ENCODE measurements around the gene FRMPD1.
A peak's percentile ranks its signal among the peaks of the same experiment; 100 is the strongest.

The FRMPD1 gene

DNA sequence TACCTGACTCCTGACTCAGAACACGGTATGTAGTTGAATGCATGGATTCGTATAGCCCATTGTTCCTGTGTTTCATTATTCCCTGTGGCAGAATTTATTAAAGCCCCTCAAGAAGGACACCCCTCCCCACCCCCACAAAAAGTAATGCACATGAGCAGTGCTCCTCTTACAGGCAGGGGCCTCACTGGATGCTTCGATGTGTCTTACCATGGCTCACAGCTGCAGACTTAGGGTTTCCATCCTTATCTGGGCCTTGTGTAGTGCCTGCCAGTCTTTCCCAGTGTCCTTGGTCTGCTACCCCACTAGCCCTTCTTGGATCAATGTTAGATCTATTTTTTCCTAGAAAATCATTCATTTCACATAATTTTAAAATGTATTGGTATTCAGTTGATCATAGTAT lies 119.2 kb downstream of the FRMPD1 start:
- Histone ChIP-seq H3K27ac (ENCODE audit: low read length) (no peak overlapping the region), H3K4me3 (ENCODE audit: low read length) (no peak overlapping the region), H3K9me3 (ENCODE audit: control insufficient read depth, insufficient read depth, low read length) (no peaks in the 10 kb centered on the region), H3K4me1 (ENCODE audit: control insufficient read depth, insufficient read depth, low read length) (no peaks in the 10 kb centered on the region), H3K27me3 (ENCODE audit: control insufficient read depth, insufficient read depth, low read length) (no peaks in the 10 kb centered on the region), H3K36me3 (ENCODE audit: control insufficient read depth, insufficient read depth, low read length) (peaks cover 2% of the 10 kb centered on the region; the same call in 1 of the 2 replicates)
- WGBS (ENCODE audit: insufficient coverage, insufficient read length), result no CpG with 5 or more reads among the region's 3 CpGs
- DNase-seq (ENCODE audit: low read depth, low spot score), result no peak

DNA sequence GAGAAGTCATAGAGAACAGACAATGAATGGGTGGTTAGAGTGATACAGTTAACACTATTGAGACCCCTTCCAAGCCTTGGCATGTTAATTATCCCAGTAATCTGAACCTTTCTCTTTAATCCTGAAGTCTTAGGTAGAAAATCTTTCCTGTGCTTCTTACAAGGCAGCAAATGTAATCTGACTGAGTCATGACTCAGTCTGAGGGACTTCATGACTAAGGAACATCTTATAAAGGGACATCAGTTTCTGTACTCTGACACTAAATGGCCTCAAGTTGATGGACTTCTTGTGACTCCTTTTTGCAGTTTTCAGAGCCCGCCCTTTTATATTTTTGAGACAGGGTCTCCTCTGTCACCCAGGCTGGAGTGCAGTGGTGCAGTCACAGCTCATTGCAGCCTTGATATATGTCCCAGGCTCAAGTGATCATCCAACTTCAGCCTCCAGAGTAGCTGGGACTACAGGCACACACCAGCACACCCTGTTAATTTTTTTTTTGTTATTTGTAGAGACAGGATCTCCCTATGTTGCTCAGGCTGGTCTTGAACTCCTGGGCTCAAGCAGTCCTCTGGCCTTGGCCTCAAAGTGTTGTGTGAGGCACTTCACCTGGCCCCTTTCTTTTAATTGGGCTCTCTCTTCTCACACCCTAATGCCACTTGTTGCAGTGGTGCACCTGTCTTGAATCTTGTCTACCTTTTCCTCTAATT lies 124.6 kb downstream of the FRMPD1 start:
- Histone ChIP-seq H3K27ac (ENCODE audit: low read length) (no peak overlapping the region), H3K4me1 (ENCODE audit: control insufficient read depth, insufficient read depth, low read length) (no peaks in the 10 kb centered on the region), H3K36me3 (ENCODE audit: control insufficient read depth, insufficient read depth, low read length) (peaks cover 8% of the 10 kb centered on the region; the same call in 1 of the 2 replicates), H3K4me3 (ENCODE audit: low read length) (no peak overlapping the region), H3K27me3 (ENCODE audit: control insufficient read depth, insufficient read depth, low read length) (no peaks in the 10 kb centered on the region), H3K9me3 (ENCODE audit: control insufficient read depth, insufficient read depth, low read length) (no peaks in the 10 kb centered on the region)
- DNase-seq (ENCODE audit: low read depth, low spot score), result no peak
- no CpG with 5 or more reads among the region's 1 CpG for WGBS (ENCODE audit: insufficient coverage, insufficient read length)

DNA sequence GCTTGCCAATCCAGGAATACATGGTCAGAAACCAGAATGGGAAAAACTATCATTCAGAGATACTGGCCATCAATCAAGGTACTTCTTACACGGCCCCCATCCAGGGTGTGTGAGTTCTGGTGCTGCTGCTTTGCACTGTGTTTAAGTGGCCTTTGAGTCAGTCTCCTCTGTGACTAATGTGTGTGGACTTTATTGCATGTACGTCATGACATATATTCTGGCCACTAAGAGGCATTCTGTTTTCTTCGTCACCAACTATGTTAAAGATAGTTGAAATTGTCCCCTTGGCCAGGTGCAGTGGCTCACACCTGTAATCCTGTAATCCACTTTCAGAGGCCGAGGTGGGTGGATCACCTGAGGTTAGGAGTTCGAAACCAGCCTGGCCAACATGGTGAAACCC lies 125.6 kb downstream of the FRMPD1 start:
- DNase-seq (ENCODE audit: low read depth, low spot score), result no peak
- no CpG with 5 or more reads among the region's 5 CpGs for WGBS (ENCODE audit: insufficient coverage, insufficient read length)
- no peak overlapping the region for H3K4me3 ChIP-seq (ENCODE audit: low read length)
- H3K4me1 ChIP-seq (ENCODE audit: control insufficient read depth, insufficient read depth, low read length), result no peaks in the 10 kb centered on the region
- no peaks in the 10 kb centered on the region for H3K9me3 ChIP-seq (ENCODE audit: control insufficient read depth, insufficient read depth, low read length)
- no peak overlapping the region for H3K27ac ChIP-seq (ENCODE audit: low read length)
- H3K27me3 ChIP-seq (ENCODE audit: control insufficient read depth, insufficient read depth, low read length), result no peaks in the 10 kb centered on the region
- H3K36me3 ChIP-seq (ENCODE audit: control insufficient read depth, insufficient read depth, low read length), result peaks cover 11% of the 10 kb centered on the region; the same call in 1 of the 2 replicates

DNA sequence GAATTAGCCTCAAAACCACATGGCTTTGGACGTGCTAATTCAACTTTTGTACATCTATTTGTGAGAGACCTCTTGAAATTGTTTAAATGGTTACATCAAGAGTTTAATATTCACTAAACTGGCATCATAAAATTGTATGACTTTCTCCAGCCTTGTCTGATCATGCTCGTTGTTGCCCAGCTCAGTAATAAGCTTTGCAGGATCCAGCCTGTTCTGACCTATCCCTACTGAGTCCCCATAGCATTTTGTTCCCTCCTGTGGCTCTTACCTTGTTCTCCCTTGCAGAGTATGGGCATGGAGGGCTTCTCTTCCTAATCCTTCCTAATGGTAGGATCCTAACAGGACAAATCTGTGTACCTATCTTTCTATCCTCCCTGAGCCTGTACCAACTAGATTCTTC lies 127.8 kb downstream of the FRMPD1 start:
- no peaks in the 10 kb centered on the region for H3K27me3 ChIP-seq (ENCODE audit: control insufficient read depth, insufficient read depth, low read length)
- no CpG with 5 or more reads among the region's 2 CpGs for WGBS (ENCODE audit: insufficient coverage, insufficient read length)
- no peak for DNase-seq (ENCODE audit: low read depth, low spot score)
- H3K36me3 ChIP-seq (ENCODE audit: control insufficient read depth, insufficient read depth, low read length), result peaks cover 14% of the 10 kb centered on the region; the same call in 1 of the 2 replicates
- H3K27ac ChIP-seq (ENCODE audit: low read length), result no peak overlapping the region
- H3K4me1 ChIP-seq (ENCODE audit: control insufficient read depth, insufficient read depth, low read length), result no peaks in the 10 kb centered on the region
- no peaks in the 10 kb centered on the region for H3K9me3 ChIP-seq (ENCODE audit: control insufficient read depth, insufficient read depth, low read length)
- no peak overlapping the region for H3K4me3 ChIP-seq (ENCODE audit: low read length)

DNA sequence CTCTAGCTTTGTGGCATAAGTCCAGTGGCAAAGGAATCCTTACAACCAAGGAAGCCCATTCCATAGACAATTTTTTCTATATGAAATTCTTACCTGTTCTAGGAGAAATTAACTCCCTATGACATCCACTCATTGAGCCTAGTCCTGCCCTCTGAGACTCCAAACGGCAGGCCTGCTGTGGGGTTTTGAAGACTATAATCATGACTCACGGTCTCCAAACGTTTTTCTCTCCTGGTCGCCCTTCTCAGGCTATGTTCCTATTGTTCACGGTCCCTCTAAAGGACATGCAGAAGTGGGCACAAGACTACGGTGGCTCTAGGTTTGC lies 133.5 kb downstream of the FRMPD1 start:
- Histone ChIP-seq H3K27ac (ENCODE audit: low read length) (no peak overlapping the region), H3K4me3 (ENCODE audit: low read length) (peak overlapping the region; percentile 97), H3K4me1 (ENCODE audit: control insufficient read depth, insufficient read depth, low read length) (no peaks in the 10 kb centered on the region), H3K9me3 (ENCODE audit: control insufficient read depth, insufficient read depth, low read length) (no peaks in the 10 kb centered on the region), H3K27me3 (ENCODE audit: control insufficient read depth, insufficient read depth, low read length) (no peaks in the 10 kb centered on the region), H3K36me3 (ENCODE audit: control insufficient read depth, insufficient read depth, low read length) (peaks cover 6% of the 10 kb centered on the region; the same call in 1 of the 2 replicates)
- DNase-seq (ENCODE audit: low read depth, low spot score), result no peak
- no CpG with 5 or more reads among the region's 6 CpGs for WGBS (ENCODE audit: insufficient coverage, insufficient read length)

DNA sequence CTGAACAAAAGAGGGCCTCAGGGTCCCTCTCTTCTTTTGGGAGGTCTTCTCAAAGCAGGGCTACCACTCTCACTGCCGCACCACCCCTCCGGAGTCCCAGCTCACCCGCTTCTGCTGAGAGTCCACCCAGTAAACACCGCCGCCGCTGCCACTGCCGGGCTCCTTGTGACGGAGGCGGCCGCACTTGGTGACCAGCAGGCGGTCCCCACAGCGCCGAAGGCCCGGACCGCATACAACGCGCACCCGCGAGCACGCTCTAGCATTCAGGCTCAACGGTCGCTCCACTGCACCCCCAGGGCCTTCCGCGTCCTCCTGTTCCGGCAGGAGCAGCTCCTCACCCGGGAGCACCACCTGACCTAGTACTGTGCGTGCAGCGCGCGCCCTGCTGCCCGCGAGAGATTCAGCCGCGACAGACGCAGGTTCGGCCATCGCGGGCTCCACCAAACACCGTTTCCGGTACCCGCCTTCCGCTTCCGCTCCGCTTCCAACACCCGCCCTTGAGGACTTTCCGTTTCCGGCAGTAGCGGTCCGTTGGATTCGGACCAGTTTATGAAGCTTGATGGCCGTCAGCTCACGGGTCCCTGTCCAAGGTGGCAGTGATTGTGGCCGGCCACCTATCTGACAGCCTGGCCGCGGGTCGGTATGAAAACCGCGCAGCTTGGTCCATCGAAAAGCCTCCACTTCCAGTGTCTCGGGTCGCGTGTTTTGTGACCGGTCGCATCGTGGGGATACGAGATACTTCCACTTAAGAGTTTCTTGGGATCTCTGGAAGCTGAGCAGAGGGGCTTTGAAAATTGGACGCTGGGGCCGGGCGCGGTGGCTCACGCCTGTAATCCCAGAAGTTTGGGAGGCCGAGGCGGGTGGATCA lies 134.1 kb downstream of the FRMPD1 start, which contains the start of gene EXOSC3:
Gene EXOSC3, minus strand, starts transcription at position 449 of the 868 bp plus-strand sequence. Its CDS starts 20 bp downstream, at position 429.
- Histone ChIP-seq H3K27ac (ENCODE audit: low read length) (no peak within 1 kb of the TSS), H3K4me3 (ENCODE audit: low read length) (peak within 1 kb of the TSS; percentile 97), H3K27me3 (ENCODE audit: control insufficient read depth, insufficient read depth, low read length) (no peaks in the 10 kb centered on the region), H3K36me3 (ENCODE audit: control insufficient read depth, insufficient read depth, low read length) (peaks cover 6% of the 10 kb centered on the region; the same call in 1 of the 2 replicates), H3K9me3 (ENCODE audit: control insufficient read depth, insufficient read depth, low read length) (no peaks in the 10 kb centered on the region), H3K4me1 (ENCODE audit: control insufficient read depth, insufficient read depth, low read length) (no peaks in the 10 kb centered on the region)
- no CpG with 5 or more reads among the region's 73 CpGs for WGBS (ENCODE audit: insufficient coverage, insufficient read length)
- peak; percentile 84 for DNase-seq (ENCODE audit: low read depth, low spot score)

DNA sequence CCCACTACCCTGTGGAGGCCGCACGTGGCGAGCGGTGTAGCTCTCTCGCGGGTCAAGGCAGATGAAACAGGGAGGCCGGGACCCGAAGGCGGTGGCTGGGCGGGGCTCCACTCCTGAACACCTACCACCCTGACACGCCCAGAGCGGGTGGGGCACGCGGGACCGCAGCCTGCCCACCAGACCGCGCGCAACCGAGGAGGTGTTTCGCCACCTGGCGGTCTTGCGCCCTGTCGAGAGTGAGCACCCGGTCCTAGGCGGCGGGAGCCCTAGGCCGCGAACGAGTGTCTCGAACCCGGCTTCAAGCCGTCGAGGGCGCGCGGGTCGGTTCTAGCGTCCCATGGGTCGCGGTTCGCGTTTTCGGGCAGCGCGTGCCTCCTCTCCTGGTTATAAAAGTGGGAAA lies 136.3 kb downstream of the FRMPD1 start:
- no peaks in the 10 kb centered on the region for H3K9me3 ChIP-seq (ENCODE audit: control insufficient read depth, insufficient read depth, low read length)
- DNase-seq (ENCODE audit: low read depth, low spot score), result no peak
- H3K4me3 ChIP-seq (ENCODE audit: low read length), result no peak overlapping the region
- WGBS (ENCODE audit: insufficient coverage, insufficient read length), result no CpG with 5 or more reads among the region's 45 CpGs
- H3K27ac ChIP-seq (ENCODE audit: low read length), result no peak overlapping the region
- H3K4me1 ChIP-seq (ENCODE audit: control insufficient read depth, insufficient read depth, low read length), result no peaks in the 10 kb centered on the region
- H3K36me3 ChIP-seq (ENCODE audit: control insufficient read depth, insufficient read depth, low read length), result peaks cover 2% of the 10 kb centered on the region; the same call in 1 of the 2 replicates
- no peaks in the 10 kb centered on the region for H3K27me3 ChIP-seq (ENCODE audit: control insufficient read depth, insufficient read depth, low read length)

DNA sequence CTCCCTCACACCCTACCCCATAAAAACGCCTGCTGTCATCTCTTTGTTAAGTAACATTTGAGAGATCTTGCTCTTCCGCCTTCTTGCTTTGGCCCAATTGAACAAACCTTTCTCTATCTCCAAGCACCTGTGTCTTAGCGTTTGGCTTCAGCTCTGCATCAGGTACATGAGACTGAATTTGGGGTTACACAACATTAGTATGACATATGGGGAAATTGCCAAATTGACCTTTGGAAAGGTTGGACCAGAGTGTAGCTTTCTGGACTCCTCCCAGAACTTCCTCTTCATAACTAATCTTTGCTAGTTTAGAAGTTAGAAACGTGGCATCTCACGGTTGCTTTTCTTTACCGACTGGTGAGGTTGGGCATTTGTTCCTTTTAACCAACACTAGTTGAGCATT lies 137.6 kb downstream of the FRMPD1 start:
- no peak overlapping the region for H3K27ac ChIP-seq (ENCODE audit: low read length)
- no peak overlapping the region for H3K4me3 ChIP-seq (ENCODE audit: low read length)
- no peaks in the 10 kb centered on the region for H3K9me3 ChIP-seq (ENCODE audit: control insufficient read depth, insufficient read depth, low read length)
- H3K27me3 ChIP-seq (ENCODE audit: control insufficient read depth, insufficient read depth, low read length), result no peaks in the 10 kb centered on the region
- no CpG with 5 or more reads among the region's 6 CpGs for WGBS (ENCODE audit: insufficient coverage, insufficient read length)
- no peaks in the 10 kb centered on the region for H3K36me3 ChIP-seq (ENCODE audit: control insufficient read depth, insufficient read depth, low read length)
- H3K4me1 ChIP-seq (ENCODE audit: control insufficient read depth, insufficient read depth, low read length), result no peaks in the 10 kb centered on the region
- no peak for DNase-seq (ENCODE audit: low read depth, low spot score)

DNA sequence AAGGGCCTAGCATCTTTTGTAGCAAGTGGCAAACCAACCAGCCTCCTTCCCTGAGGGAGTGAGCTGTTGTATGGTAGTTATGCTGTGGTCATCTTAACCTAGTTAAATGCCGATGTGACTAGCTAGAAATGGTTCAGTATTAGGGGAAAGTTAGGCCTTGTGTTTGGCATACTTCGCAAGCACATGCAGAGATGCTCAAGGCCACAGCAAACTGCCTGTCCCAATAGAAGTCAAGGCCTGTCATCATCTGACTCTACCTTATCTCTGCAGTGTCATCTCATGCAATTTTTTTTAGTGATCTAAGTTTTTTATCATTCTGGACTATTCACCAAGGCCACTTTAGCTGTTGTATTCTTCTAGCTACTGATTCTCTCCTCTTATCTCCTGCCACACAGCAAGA lies 139.3 kb downstream of the FRMPD1 start:
- Histone ChIP-seq H3K9me3 (ENCODE audit: control insufficient read depth, insufficient read depth, low read length) (no peaks in the 10 kb centered on the region), H3K27ac (ENCODE audit: low read length) (no peak overlapping the region), H3K4me3 (ENCODE audit: low read length) (no peak overlapping the region), H3K4me1 (ENCODE audit: control insufficient read depth, insufficient read depth, low read length) (no peaks in the 10 kb centered on the region), H3K36me3 (ENCODE audit: control insufficient read depth, insufficient read depth, low read length) (no peaks in the 10 kb centered on the region), H3K27me3 (ENCODE audit: control insufficient read depth, insufficient read depth, low read length) (no peaks in the 10 kb centered on the region)
- DNase-seq (ENCODE audit: low read depth, low spot score), result no peak
- WGBS (ENCODE audit: insufficient coverage, insufficient read length), result no CpG with 5 or more reads among the region's 2 CpGs

DNA sequence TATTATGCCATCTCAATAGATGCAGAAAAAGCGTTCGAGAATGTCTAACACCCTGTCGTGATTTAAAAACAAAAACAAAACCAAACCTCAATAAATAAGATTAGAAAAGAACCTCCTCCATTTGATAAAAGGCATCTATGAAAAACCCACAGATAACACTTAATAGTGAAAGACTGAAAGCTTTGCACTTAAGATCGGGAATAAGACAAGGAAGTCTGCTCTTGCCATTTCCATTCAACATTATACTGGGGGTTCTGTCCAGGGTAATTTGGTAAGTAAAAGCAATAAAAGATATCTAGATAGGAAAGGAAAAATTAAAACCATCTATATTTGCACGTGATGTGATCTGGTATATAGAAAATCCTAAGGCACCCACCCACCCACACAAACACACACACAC lies 141.4 kb downstream of the FRMPD1 start:
- no peaks in the 10 kb centered on the region for H3K4me1 ChIP-seq (ENCODE audit: control insufficient read depth, insufficient read depth, low read length)
- H3K27ac ChIP-seq (ENCODE audit: low read length), result no peak overlapping the region
- no peak overlapping the region for H3K4me3 ChIP-seq (ENCODE audit: low read length)
- no peak for DNase-seq (ENCODE audit: low read depth, low spot score)
- no peaks in the 10 kb centered on the region for H3K27me3 ChIP-seq (ENCODE audit: control insufficient read depth, insufficient read depth, low read length)
- no CpG with 5 or more reads among the region's 5 CpGs for WGBS (ENCODE audit: insufficient coverage, insufficient read length)
- no peaks in the 10 kb centered on the region for H3K9me3 ChIP-seq (ENCODE audit: control insufficient read depth, insufficient read depth, low read length)
- H3K36me3 ChIP-seq (ENCODE audit: control insufficient read depth, insufficient read depth, low read length), result no peaks in the 10 kb centered on the region
